Activated T-helper 1 cell treated with anti-CD3 and anti-CD28 coated beads, Interleukin-2, amount 50 U/mL, for 16 hours (primary cell): Measurements from ENCODE around the gene SART3.
A peak's percentile ranks its signal among the peaks of the same experiment; 100 is the strongest.

Source experiments
- DNase-seq, 2 donors: peaks; one replicate each; pipeline ENCODE4 v3.0.0-alpha.2; 2020; ENCODE audit warnings: low read depth in 1 of 2, low spot score in 1 of 2

The SART3 gene

DNA sequence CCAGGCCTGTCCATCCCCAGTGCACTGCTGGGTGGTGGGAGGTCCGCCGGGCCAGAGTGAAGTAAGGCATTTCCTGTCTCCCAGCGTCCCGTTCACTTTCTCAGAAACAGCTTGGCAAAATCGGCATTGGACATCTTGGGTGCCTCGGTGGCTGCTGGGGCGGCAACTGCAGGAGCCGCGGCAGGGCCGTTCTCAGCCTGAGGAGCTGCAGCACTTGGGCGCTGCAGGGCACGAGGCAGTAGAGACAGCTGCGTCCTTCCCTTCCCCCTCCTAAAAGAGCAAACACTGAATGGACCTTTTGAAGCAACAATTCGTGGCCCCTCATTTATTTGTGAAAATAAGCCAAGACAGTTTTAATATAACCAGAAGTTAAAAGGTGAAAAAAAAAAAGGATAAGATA, 37.6 kb downstream of the SART3 start:
- DNase-seq, result no peak

GRCh38 chr12:108519558-108519957, 41.4 kb downstream of the SART3 start:
- no peak for DNase-seq

GRCh38 chr12:108518716-108519496, 42.1 kb downstream of the SART3 start:
- DNase-seq, result no peak

- DNase-seq, result no peak
Observed at GRCh38 chr12:108518101-108518715, 42.8 kb downstream of the SART3 start.

GRCh38 chr12:108517288-108518100, 43.5 kb downstream of the SART3 start:
- DNase-seq, result no peak

GRCh38 chr12:108516511-108517275, 44.3 kb downstream of the SART3 start:
- DNase-seq, result no peak

DNA sequence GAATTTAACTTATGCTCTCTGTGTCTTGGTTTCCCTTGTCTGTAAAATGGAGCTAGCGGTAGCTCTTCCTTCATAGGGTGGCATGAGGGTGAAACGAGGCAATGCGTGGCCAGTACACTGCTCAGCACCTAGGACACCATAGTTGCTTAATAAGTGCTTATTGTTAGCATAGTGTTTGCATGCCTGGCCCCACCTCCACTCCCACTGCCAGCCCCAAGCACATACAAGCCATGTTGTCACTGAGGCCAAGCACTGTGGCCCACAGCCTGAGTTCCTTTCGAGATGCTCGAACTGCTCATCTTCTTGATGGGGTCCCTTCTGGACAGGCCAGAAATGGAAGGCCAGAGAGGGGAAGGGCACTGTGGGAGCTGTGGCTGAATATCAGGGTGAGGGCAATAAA, 45.1 kb downstream of the SART3 start:
- no peak for DNase-seq

DNA sequence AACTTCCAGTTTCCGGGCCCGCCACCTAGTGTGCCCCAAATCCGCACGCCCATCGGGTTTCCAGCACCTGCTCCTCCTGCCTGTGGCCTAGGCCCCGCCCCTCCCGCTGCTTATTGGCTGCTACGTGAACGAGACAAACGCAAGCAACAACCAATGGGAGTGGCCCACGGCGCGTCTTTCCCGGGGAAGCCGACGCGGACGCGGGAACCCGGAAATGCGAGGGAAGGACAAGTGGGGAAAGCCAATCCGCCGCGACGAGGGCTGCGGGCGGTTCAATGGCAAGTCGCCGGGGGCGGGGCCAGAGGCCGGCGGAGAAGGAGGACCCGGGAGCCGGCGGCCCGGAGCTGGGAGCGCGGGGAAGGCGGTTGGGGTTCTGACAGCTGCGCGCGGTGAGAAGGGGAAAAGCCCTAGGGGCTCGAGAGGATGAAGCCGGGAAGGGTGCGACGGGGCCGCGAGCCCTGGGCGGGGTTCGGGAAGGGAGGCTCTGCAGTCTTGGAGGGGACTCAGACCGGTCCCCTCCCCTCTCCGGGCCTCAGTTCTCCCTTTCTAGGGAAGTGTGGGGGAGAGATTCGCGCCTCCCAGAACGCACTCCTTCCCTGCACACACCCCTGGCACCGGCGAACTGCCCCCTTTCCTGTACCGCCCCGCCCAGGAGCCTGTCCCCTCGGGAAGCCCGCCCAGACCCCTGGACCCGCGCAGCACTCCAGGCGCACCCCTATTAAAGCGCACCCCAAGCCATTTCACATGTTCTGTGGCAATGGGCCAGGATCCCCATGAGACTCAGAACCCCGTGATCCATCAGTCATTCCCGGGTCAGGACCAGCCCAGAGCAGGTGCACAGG, 45.8 kb downstream of the SART3 start, which contains the start of gene FICD:
TSS of gene FICD (plus strand) at position 305 of the 842 bp plus-strand sequence. CDS start 1,696 bp downstream, outside the sequence.
- peak; percentile 99 for DNase-seq

DNA sequence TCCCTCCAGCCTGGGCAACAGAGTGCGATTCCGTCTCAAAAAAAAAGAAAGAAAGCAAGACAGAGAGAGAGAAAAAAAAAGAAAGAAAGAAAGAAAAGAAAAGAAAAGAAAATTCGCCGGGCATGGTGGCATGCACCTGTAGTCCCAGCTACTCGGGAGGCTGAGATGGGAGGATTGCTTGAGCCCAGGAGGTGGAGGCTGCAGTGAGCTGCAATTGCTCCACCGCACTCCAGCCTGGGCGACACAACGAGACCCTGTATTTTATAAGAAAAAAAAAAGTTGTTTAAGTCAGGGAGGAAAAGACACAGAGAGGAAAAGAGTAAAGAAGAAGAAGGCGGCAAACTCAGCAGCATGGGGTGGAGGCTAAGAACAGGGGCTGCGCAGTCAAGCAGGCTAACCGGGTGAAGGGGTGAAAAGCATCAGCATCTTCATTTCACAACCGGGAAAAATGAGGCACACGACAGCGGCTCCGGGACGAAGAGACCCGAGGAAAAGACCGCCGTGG, 46.5 kb downstream of the SART3 start:
- DNase-seq, result no peak

DNA sequence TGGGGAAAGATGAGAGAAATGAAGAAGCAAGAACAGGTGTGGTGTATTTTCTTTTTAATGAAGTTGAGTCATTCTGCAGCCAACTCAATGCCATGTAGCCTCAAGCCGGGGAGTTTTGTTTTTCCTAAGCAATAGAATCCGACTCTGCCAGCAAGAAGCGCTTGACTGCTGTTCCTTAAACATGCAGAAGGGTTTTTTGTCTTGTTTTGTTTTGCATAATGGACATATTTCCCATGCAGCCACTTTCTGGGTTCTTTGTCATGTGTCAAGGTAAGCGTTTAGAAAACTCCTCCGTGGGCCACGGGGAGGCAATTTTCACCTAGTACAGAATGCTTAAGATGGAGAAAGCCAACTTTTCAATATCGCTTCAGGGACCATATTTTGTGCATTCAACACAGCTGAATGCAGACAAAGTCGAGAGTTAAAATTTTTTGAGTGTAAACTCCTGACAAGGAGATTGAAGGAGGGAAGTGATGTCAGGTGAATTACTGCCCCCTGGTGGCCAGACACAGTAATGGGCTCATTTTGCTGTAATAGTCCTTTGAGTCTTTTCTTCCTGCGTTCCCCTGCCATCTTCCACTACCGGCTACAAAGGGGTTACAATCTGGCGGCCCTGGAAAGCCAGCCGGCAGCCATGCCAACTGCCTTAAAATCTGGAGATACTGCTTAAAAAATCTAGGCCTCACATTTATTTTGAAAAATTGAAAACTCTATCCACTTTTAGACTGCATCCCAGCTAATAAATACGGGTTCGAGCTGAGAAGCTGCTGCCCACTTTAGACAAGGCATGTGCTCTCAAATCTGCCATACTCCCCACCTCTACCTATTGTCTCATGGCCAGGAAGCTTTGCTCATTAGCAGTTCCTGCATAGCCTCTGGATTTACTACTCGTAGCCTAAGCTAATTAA, 49.1 kb downstream of the SART3 start:
- peak; percentile 55 to 62 for DNase-seq

DNA sequence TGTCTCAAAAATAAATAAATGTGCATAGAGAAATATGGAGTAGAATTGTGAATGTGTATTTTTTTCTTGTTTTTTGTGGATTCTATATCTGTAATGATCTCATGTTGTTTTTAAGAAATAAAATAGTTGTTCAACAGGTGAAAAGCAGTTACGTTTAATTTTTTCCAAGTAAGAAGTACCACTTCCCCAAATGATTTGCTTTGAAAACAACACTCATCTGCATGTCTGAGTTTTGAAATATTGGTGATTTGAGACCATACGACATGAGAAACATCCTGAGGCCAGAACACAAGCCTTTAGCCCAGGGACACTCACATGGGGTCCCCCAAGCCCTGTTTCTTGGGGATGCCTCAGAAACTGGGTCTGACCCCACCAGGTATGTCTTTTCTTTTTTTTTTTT, 50.1 kb downstream of the SART3 start:
- no peak for DNase-seq

- no peak for DNase-seq
Observed at GRCh38 chr12:108509806-108510205, 51.2 kb downstream of the SART3 start.

DNA sequence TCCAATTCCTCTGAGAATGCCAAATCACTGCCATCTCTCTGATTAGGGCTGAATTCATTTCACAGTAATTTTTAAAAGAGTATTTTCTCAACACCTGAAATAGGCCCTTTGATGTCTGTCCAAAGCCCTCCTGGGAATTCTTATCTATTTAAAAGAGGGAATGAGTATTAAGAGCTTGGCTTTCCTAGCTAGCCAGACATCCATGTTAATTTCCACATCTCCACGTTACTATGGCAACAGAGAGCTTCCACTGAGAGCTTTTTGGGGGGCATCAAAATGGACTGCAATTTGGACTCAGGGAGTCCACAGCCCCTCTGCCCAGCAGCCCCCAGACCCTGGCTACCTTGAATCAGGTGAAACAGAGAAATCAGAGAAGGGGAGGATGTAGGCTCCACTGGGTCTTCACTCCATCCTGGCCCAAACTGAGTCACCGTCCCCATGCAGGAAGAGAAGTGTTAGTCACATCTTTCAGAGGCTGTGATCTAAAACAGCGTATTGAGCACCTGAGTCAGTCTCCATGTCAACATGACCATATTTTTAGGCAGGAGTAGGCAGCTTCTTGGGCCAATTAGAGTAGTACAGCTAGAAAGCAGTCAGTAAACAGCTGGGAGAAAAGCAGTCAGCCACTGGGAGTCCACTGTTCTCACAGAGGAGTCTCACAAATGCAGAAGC, 52.9 kb downstream of the SART3 start:
- DNase-seq, result no peak

- DNase-seq, result no peak
Observed at GRCh38 chr12:108505129-108505528, 55.8 kb downstream of the SART3 start.

DNA sequence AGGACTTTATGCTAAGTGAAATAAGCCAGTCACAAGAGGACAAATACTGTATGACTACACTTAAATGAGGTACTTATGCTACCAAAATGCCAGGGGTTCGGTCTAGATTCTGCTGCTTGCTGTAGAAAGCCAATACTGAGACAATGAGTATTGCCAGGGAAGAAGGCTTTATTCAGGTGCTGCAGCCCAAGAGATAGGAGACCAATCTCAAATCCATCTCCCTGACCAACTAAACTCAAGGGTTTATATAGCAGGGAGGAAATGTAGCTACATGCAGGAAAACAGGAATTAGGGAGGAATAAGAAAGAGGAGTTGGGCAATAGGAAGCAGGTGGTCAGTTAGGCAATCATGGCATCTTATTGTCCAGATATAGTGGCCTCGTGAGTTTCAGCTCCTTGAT, 58.1 kb downstream of the SART3 start:
- DNase-seq, result no peak

DNA sequence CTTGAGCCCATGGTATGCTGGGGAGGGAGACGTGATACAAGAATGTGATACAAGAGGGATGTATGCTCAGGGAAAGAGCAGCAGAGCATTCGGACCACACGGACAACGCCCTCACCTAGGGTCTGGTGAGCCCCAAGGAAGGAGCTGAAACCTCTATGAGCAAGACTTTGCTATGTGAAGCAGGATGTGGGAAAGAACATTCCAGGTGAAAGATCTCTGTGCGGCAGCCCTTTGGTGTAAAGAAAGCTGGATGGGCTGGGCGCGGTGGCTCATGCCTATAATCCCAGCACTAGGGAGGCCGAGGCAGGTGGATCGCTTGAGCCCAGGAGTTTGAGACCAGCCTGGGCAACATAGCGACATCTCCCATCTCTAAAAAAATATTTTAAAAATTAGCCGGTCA, 62.8 kb downstream of the SART3 start:
- DNase-seq, result no peak

- no peak for DNase-seq
Observed at GRCh38 chr12:108495823-108496579, 65.0 kb downstream of the SART3 start.

GRCh38 chr12:108495054-108495453, 65.9 kb downstream of the SART3 start:
- DNase-seq, result no peak
